HL-60/S4 treated with phorbol 12-myristate 13-acetate at 8.2 ng/mL for 4 days and 3 days (cell line): ENCODE measurements around the gene JSRP1.
"Not testable (repeated sequence)": the region's sequence is repeated elsewhere in the genome, so short reads cannot be mapped to it uniquely, and the experiment has no call there.

Source experiments
- in situ Hi-C: fragments of 300-500 bp; cut with MboI; formaldehyde crosslinking; loops from 2 replicates; pipeline ENCODE4 v1.15.0; 2022; ENCODE audit warnings: low sequenced_read_pairs

The JSRP1 gene

GRCh38 chr19:2282062-2282861, 26.0 kb upstream of the JSRP1 start, which contains the start of gene PEAK3:
Gene PEAK3 (minus strand): TSS chr19:2282175. CDS start chr19:2280931, 1,244 bp downstream.
- in situ Hi-C loops: no loop called here

DNA sequence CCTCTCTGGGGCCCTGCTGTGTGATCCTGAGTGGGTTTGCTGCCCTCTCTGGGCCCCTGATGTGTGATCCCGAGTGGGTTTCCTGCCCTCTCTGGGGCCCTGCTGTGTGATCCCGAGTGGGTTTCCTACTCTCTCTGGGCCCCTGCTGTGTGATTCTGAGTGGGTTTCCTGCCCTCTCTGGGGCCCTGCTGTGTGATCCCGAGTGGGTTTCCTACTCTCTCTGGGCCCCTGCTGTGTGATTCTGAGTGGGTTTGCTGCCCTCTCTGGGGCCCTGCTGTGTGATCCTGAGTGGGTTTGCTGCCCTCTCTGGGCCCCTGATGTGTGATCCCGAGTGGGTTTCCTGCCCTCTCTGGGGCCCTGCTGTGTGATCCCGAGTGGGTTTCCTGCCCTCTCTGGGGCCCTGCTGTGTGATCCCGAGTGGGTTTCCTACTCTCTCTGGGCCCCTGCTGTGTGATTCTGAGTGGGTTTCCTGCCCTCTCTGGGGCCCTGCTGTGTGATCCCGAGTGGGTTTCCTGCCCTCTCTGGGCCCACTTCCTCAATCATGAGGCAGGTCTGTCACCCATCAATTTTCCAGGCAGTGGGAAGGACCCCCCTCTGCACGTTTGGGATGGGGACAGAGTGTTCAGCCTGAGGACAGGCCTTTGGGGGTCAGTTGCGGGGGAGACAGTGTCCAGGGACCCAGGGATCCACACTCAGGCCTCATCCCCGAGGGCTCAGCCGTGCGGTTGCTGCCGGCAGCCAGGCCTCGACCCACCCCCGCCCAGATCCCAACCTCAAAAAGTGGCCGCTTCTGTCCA, 25.2 kb upstream of the JSRP1 start:
- in situ Hi-C loops: not testable (repeated sequence)

DNA sequence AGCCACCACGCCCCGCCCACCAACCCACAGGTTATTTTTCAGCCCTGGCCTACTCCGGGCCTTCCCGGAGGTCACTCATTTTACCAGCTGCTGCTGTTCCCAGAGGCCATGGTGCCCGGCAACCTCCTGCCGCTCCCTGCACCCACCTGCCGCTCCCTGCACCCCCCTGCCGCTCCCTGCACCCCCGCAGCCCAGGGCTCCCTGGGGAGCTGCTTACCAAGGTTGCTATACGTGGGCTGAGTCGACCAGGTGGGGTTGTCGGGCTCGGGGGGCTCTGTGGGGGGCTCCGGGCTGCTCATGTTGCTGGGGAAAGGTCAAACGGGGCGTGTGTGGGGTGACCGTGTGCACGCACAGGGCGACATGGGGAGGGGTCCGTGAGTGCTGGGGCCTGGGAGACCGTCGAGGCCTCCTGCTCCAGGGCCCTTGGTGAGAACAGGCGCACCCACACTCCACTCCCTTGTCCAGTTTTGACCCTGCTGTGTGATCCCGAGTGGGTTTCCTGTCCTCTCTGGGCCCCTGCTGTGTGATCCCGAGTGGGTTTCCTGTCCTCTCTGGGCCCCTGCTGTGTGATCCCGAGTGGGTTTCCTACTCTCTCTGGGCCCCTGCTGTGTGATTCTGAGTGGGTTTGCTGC, 24.5 kb upstream of the JSRP1 start:
- in situ Hi-C loops: no loop called here

DNA sequence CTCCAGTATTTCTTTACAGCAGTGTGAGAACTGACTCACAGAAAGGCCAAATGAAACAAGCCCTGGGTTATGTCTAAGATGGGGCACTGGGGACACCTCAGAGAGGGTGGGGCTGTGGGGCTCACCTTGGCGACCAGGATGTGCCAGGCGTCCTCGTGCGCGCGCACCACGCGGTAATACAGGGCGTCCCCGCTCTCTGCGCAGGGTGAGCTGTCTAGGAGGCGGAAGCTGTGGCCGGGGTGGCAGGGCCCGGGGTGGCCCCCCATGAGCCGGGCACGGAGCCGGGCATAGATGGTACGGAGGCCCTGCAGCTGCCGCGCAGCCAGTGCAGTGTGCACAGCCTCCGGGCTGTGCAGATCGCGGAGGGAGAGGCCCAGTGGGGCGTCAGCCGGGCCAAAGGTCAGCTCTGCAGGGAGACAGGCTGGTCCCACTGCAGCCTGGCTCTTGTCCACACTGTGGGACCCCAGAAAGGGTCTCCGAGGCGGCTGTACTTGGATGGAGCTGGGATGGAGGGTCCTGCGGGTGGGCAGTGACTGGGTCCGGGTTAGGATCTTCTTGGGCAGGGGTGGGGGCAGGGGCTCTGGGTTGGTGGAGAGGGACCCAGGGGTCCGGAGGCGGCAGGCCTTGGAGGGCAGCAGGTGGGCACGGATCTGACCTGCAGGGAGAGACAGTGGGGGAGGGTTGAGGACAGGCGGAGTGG, 22.4 kb upstream of the JSRP1 start:
- in situ Hi-C loops: no loop called here

DNA sequence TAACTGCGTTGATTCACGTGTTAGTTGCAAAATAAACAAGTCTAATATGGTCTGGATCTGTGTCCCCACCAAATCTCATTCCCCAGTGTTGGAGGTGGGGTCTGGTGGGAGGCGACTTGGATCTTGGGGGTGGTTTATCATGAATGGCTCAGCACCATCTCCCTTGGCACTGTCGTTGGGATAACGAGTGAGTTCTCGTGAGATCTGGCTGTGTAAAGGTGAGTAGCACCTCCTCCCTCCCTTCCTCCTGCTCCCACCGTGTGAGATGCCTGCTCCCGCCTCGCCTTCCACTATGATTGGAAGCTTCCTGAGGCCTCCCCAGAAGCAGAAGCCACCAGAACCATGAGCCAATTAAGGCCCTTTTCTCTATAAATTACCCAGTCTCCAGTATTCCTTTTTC, 20.9 kb upstream of the JSRP1 start:
- in situ Hi-C loops: no loop called here

DNA sequence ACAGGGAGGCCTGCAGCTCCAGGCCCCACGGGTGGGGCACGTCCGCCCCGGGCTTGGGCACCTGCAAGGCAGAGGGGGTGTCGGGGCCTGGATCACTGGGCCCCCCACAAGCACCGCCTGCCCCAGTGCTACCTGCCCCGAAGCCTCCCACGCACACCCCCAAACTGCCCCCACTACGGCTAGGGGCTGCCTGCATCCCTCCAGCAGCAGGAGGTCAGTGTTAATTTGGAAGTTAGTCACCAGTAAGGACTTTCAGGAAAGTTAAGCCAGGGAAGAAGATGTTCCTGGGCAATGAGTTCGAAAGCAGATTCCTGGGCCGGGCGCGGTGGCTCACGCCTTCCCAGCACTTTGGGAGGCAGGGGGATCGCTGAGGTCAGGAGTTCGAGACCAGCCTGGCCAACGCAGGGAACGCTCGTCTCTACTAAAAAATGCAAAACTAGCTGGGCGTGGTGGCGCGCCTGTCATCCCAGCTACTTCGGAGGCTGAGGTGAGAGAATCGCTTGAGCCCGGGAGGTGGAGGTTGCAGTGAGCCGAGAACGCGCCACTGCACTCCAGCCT, 20.3 kb upstream of the JSRP1 start:
- in situ Hi-C loops: no loop called here

DNA sequence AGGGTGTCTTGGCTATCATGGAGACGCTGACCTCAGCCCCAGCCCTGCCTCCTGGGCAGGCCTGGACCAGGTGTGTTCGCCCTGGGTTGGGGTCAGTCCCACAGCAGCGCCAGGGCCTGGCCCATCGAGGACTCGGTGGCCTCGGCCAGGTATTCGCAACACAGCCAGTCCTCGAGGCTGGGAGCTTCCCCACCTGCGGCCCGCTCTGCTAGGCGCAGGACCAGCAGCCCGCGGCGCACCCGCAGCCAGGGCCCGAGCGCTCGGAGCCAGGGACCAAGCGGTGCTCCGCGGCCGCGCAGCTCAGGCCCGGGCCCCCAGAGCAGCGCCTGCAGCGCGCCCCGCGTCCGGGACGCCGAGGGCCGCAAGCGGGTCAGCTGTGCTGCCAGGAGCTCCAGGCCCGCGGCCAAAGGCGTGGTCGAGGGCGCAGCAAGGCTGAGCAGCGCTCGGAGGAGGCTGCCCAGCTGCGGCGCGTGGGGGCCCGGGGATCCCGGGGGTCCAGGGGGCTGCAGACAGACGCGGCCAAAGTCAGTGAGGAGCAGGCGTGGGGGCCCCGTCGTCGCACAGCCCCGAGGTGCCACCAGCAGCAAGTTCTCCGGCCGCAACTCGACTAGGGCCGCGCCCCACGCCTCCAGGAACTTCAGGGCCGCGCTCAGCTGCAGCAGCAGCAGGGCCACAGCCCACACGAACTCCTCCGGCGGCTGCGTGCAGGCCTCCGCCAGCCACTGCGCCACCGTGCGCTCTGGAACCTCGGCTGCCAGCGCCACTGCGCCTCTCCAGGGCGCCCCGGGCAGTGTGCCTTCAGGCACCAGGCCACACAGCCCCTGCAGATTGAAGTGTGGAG, 19.6 kb upstream of the JSRP1 start:
- in situ Hi-C loops: no loop called here

- in situ Hi-C loops: no loop called here
Observed at GRCh38 chr19:2274931-2275535, 18.8 kb upstream of the JSRP1 start.

GRCh38 chr19:2274185-2274711, 18.0 kb upstream of the JSRP1 start:
- in situ Hi-C loops: no loop called here

DNA sequence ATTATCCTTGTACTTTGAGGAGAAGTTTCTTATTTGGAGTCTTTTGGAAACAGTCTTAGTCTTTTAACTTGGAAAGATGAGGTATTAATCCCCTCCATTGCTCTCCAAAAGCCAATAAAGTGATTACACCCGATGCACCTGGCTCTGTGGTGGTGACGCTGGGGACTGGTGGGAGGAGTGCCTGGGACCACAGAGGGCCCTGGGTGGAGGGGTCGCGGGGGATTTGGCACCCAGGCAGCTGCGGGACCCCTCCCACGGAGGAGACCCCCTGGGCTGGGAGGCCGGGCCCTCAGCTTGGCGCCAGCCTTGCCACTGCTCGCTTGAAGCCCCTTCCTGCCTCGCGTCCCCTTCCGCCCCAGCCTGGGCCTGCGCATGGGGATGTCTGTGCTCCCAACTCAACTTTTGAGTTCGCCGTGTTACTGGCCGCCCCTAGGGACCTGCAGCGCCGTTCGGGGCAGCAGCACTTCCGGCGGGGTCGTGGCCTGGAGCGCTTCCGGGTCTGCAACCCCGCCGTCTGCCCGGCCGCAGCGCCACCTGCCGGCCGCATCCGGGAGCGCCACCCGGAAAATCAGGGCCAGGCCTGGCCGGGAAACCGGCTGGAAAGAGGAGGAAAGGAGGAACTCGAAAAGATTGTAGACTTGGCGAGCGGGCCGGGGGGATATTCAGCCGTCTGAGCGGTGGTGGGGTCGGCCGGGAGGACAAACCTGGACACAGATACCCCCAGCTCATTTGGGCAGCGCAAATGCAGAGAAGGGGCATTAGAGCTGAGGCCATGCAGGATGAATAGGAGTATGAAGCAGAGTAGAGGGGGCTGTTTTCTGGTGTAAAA, 17.4 kb upstream of the JSRP1 start:
- in situ Hi-C loops: no loop called here

DNA sequence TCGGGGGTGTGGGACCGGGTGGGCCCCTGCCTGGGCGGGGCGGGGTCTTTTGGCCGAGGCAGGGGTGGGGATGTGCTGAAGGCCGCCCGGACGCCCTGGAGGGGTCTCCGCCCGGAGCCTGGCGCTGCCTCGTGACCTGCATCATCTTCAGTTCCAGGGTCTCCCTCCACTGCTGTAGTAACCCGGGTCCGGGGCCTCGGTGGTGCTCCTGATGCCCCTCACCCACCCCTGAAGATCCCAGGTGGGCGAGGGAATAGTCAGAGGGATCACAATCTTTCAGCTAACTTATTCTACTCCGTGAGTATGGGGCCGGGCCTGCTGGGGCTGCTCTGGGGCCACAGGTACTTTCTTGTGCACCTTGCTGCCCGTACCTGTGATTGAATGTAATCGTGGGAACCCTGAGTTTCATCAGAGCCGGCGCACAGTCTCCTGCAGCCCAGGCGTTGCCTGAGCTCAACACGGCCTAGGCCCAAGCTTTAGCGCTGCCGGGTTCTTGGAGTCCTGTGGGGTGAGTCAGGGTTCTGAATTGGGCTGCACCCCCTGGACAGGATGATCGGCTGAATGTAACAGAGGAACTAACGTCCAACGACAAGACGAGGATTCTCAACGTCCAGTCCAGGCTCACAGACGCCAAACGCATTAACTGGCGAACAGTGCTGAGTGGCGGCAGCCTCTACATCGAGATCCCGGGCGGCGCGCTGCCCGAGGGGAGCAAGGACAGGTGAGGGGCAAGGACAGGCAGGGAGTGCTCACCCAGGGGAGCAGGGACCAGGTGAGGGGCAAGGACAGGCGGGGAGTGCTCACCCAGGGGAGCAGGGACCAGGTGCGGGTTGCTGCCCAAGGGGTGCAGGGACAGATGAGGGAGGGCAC, 15.3 kb upstream of the JSRP1 start:
- in situ Hi-C loops: no loop called here

DNA sequence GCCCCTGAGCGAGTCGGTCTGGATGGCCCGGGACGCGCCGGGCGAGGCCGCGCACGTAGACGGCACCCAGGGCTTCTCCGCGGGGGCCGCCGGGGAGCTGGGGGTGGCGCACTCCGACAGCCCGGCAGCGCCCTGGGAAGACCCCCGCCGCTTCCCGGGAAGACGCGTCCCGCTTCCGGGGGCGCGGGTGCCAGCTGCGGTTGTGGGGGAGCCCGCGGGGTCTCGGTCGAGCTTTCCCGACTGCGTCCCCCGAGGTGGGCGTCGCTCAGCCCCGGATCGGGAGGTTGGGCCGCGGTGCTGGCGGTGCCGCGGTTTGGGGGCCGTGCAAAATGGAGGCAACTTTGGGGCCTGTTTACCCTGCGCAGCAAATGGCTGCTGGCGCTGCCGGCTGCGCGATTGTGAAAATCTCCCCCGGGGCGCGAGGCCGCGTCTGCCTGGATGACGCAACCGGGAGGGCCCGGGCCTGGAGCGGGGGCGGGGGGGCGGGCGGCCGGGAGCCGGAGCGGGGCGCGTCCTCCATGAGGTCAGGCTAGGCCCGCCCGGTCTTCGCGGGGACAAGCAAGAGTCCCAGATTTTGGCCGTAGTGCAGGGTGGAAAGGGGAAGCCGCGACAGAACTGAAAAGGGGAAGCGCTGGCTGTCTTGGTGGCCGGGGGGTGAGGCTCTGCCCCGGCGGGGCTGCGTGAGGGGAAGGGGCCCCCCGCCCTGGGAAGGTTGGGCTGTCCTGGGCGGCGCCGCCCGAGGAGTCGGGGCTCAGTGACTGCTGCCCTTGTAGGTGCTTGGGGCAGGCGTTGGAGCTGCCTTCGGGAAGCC, 14.4 kb upstream of the JSRP1 start:
- in situ Hi-C loops: no loop called here

DNA sequence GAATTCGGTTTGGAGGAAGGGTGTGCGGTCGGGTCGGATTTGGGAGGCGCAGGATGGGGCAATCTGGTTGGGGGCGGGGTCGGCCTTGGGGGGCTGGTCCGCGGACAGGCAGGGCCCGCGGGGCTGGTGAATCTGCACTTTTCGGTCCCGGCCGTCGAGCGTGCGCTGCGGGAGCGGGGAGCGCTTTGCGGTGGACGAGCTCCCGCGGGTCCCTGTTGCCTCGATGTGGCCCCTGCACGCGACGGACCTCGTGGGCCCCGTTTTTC, 13.9 kb upstream of the JSRP1 start:
- in situ Hi-C loops: no loop called here

DNA sequence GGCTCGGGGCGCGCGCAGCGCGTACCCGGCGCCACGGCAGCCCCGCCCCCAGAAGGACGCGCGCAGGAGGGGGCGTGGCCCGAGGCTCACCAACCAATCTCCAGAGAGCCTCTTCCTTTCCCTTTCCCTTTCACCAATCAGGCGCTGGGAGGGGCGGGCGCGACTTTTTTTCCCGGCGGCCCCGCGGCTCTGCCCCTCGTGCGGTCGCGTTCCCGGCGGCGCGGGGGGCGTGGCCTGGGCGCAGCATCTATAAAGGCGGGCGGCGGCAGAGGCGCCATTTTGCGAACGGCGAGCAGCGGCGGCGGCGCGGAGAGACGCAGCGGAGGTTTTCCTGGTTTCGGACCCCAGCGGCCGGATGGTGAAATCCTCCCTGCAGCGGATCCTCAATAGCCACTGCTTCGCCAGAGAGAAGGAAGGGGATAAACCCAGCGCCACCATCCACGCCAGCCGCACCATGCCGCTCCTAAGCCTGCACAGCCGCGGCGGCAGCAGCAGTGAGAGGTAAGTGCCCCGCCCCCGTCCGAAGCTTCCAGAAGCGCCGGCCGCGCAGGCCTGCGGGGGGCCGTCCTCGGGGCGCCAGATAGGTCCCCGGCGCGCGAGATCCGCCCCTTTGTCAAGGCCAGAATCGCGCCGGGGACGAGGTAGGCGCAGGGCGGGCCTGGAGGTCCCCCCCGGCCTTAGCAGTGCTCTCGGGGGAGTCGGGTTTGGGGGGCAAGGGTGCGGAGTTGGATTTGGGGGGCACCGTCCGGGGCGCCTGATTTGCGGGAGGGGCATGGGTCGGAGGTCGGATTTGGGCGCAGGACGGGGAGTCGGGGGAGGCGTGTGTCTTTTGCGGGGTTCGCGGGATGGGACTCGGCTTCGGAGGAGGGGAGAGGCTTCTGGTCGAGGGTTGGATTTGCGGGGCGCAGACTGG, 13.3 kb upstream of the JSRP1 start:
- in situ Hi-C loops: no loop called here

GRCh38 chr19:2268861-2269243, 12.6 kb upstream of the JSRP1 start:
- in situ Hi-C loops: no loop called here

DNA sequence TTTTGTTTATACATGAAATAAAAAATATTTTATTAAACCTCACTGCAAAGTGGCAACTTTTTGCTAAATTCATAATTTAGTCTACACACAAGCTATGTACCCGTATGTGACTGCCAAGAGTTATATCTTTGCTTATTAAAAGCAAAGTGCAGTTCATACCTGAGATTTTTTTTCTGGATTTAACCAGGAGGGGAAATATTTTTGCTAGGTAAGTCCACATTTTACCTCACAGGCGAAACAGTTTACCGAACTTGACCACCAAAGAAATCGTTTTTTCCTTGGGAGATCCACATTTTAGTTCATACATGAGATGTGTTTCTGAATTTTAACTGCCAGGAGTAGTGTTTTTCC, 12.2 kb upstream of the JSRP1 start:
- in situ Hi-C loops: no loop called here
